NCI-H2081 treated with DMSO at 0.1 percent for 48 hours (cell line): ENCODE measurements around the gene MMP24.
"Not testable (repeated sequence)": the region's sequence is repeated elsewhere in the genome, so short reads cannot be mapped to it uniquely, and the experiment has no call there.

Source experiments
- DNase-seq: peaks from one replicate; lab custom pipeline; 2025; lab: John Stamatoyannopoulos, UW

The MMP24 gene

GRCh38 chr20:35311409-35311808 lies 84.9 kb downstream of the MMP24 start:
- no peak for DNase-seq

- no peak for DNase-seq
Measured at GRCh38 chr20:35311822-35312221, 85.3 kb downstream of the MMP24 start.

- DNase-seq: no peak
Measured at GRCh38 chr20:35312318-35312717, 85.8 kb downstream of the MMP24 start.

- DNase-seq: no peak
Measured at GRCh38 chr20:35314816-35315631, 88.5 kb downstream of the MMP24 start.

GRCh38 chr20:35315632-35316020 lies 89.1 kb downstream of the MMP24 start:
- not testable (repeated sequence) for DNase-seq

DNA sequence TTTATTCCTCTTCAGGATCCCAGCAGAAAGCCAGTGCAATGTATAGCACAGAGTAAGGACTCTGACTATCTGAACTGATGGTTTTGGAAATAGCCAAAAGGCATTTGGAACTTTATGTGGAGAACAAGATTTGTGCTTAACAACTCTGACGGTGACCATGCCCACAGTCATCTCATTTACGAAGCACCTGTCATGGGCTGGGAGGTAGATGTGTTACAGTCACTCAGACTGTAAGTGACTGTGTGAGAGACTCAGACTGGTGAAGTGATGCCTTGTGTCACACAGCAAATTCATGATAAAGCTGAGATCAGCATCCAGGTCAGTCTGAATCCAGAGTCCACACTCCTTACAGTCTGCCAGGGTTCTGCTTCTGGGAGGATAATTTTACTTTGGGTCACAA lies 89.6 kb downstream of the MMP24 start:
- no peak for DNase-seq

DNA sequence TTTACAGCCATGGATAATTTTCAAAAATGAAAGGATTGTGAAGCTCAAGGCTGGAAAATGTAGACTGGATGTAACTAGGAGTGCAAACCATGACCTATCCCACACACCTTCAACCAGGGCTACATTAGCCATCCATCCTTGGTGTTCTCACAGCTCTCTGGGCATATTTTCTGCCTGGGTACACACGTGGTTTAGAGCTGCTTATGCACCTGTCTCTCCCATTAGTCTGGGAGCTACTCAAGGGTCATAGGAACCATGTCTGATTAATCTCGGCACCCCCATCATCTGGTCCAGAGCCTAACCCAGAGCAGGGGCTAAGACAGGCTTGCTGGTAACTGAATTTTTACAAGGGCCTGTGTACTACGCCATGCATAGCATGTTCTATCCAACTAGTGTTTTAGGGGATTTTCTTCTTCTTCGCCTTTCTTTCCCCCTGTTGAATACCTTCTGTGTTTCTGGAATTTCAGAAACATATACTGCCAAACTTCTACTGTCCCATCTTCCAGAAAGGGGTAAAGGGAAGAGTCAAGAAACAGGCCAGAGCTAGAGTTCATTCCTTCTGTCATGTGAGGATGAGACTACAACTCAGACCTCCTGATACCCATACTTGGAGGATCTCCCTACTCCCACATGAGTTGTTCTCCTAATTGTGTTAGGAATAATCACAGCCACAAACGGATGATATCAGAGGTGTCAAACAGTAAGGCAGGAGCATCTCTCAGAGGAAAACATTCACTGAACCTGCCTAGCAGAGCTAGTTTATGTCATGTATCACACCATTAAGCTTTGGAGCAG lies 91.1 kb downstream of the MMP24 start:
- no peak for DNase-seq

GRCh38 chr20:35318502-35319157 lies 92.1 kb downstream of the MMP24 start:
- DNase-seq: no peak

GRCh38 chr20:35319192-35319870 lies 92.8 kb downstream of the MMP24 start:
- no peak for DNase-seq

- no peak for DNase-seq
Measured at GRCh38 chr20:35319871-35320197, 93.3 kb downstream of the MMP24 start.

DNA sequence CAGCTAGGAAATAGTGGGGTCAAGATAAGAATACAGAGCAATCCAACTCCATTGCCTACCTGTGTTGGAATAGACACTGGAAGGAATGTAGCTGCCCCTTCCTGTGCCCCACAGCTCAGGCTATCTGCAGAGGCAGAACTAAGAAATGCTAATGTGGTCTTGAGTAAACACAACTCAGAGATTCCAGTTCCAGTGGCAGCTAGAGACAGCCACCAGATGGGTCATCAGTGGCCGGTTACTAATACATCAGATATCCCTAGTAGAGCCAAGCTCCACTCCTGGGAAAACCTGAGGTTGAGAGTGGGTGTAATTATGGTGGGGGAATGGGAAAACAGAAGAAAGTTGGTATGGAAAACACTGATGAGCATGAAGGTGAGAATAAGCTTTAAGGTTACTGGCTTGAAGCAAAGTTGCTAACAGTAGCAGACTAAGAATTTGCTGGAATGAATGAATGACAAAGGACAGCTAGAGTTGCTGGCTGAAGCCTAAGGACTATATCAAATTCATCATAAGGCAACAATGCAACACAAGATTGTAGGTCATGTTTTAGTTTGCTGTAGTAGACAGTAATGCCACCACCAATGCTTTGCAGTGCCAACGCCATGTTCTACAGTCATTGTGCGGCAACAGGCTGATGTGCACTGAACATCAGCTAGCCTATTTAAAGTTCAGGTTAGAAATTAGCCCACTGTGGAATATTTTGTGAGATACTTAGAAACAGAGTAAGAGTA lies 94.1 kb downstream of the MMP24 start:
- DNase-seq: no peak

- no peak for DNase-seq
Measured at GRCh38 chr20:35325401-35325800, 98.9 kb downstream of the MMP24 start.

GRCh38 chr20:35326021-35326739 lies 99.7 kb downstream of the MMP24 start:
- DNase-seq: no peak
